MM.1S (cell line): ENCODE data around the gene MPP7.

Source experiments
- DNase-seq: peaks from one replicate; pipeline ENCODE4 v3.0.0-alpha.2; 2015
- H2AFZ ChIP-seq: fragments of 300-600 bp; sonication (generic); 2 replicates; pipeline ENCODE4 v1.6.0; 2016; ENCODE audit warnings: antibody characterized with exemption, low read length
- H3F3A ChIP-seq: fragments of 300-600 bp; sonication (generic); 2 replicates; pipeline ENCODE4 v1.6.1; 2016; ENCODE audit warnings: mild to moderate bottlenecking, antibody characterized with exemption, low read length, moderate library complexity, mixed read lengths; ENCODE audit not compliant: insufficient read depth
- H3K27ac ChIP-seq: fragments of 300-600 bp; sonication (generic); 2 replicates; pipeline ENCODE4 v1.5.1; 2016; ENCODE audit warnings: mild to moderate bottlenecking, low read length
- H3K27me3 ChIP-seq: fragments of 300-600 bp; sonication (generic); replicated peaks from 2 replicates; pipeline ENCODE4 v1.6.0; 2016; ENCODE audit warnings: low read length; ENCODE audit not compliant: insufficient read depth
- H3K36me3 ChIP-seq: fragments of 300-600 bp; sonication (generic); replicated peaks from 2 replicates; pipeline ENCODE4 v1.6.1; 2016; ENCODE audit warnings: mild to moderate bottlenecking, low read length, mixed read lengths; ENCODE audit not compliant: insufficient read depth
- H3K4me1 ChIP-seq: fragments of 300-600 bp; sonication (generic); 2 replicates; pipeline ENCODE4 v1.6.1; 2016; ENCODE audit warnings: low read length, mixed read lengths
- H3K4me2 ChIP-seq: fragments of 300-600 bp; sonication (generic); 2 replicates; pipeline ENCODE4 v1.6.0; 2016; ENCODE audit warnings: low read depth, low read length
- H3K4me3 ChIP-seq: fragments of 300-600 bp; sonication (generic); 2 replicates; pipeline ENCODE4 v1.5.1; 2016; ENCODE audit warnings: low read length, mixed read lengths
- H3K79me2 ChIP-seq: fragments of 300-600 bp; sonication (generic); 2 replicates; pipeline ENCODE4 v1.6.1; 2016; ENCODE audit warnings: mixed run types, low read length, mixed read lengths
- H3K9ac ChIP-seq: fragments of 300-600 bp; sonication (generic); 2 replicates; pipeline ENCODE4 v1.6.1; 2016; ENCODE audit warnings: low read length, mixed read lengths
- H3K9me2 ChIP-seq: fragments of 300-600 bp; sonication (generic); replicated peaks from 2 replicates; pipeline ENCODE4 v1.6.1; 2016; ENCODE audit warnings: mild to moderate bottlenecking, low read length, mixed read lengths; ENCODE audit not compliant: insufficient read depth
- H3K9me3 ChIP-seq: fragments of 300-600 bp; sonication (generic); replicated peaks from 2 replicates; pipeline ENCODE4 v1.6.1; 2016; ENCODE audit warnings: mild to moderate bottlenecking, low read length, mixed read lengths; ENCODE audit not compliant: insufficient read depth
- H4K20me1 ChIP-seq: fragments of 300-600 bp; sonication (generic); 2 replicates; pipeline ENCODE4 v1.6.1; 2016; ENCODE audit warnings: mild to moderate bottlenecking, low read length, moderate library complexity, mixed read lengths; ENCODE audit not compliant: insufficient read depth
- EZH2 ChIP-seq: fragments of 300-600 bp; sonication (generic); optimal IDR thresholded peaks from 2 replicates; pipeline ENCODE3; 2017; ENCODE audit warnings: low read depth, mild to moderate bottlenecking, antibody characterized with exemption, low read length, mixed read lengths
- EZH2phosphoT487 ChIP-seq: fragments of 300-600 bp; sonication (generic); IDR thresholded peaks from 2 replicates; pipeline ENCODE4 v1.6.1; 2018; ENCODE audit warnings: antibody characterized with exemption, low read length
- TF ChIP-seq, protein P1 (sequence below): fragments of 300-600 bp; sonication (generic); IDR thresholded peaks from 2 replicates; pipeline ENCODE4 v1.5.1; 2016; ENCODE audit warnings: antibody characterized with exemption, low read length, mixed read lengths

The MPP7 gene

DNA sequence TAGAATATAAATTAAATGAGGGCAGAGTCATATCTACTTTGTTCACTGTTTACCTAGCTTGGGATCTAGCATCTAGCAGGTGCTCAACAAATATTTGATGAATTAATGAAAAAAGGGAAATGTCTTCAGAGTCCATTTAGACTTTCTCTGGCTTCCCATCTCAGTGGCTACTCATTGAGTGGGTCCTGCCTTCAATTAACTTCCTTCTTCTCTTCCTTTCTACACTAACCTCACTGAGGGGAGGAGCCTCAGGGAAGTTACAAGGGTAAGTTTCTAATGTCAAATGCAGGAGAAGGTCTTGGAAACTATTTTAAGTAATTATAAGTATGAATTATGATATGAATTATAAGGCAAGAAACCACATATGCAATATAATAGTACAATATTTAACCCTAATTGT lies 28.2 kb upstream of the MPP7 start:
- Histone ChIP-seq H3K9ac (no peak overlapping the region), H3K27ac (no peak overlapping the region), H3K9me2 (no peaks in the 10 kb centered on the region), H3K27me3 (no peaks in the 10 kb centered on the region), H3K36me3 (no peaks in the 10 kb centered on the region), H3K4me1 (peaks cover 5% of the 10 kb centered on the region; the same call in 1 of the 2 replicates), H3K4me2 (no peak overlapping the region), H2AFZ (no peak overlapping the region), H3K9me3 (no peaks in the 10 kb centered on the region), H4K20me1 (no peaks in the 10 kb centered on the region), H3K79me2 (no peaks in the 10 kb centered on the region), H3F3A (peaks cover 4% of the 10 kb centered on the region; the same call in 1 of the 2 replicates), H3K4me3 (no peak overlapping the region)
- no peak for DNase-seq
- TF ChIP-seq EZH2phosphoT487: no peak
- TF ChIP-seq, protein P1, sequence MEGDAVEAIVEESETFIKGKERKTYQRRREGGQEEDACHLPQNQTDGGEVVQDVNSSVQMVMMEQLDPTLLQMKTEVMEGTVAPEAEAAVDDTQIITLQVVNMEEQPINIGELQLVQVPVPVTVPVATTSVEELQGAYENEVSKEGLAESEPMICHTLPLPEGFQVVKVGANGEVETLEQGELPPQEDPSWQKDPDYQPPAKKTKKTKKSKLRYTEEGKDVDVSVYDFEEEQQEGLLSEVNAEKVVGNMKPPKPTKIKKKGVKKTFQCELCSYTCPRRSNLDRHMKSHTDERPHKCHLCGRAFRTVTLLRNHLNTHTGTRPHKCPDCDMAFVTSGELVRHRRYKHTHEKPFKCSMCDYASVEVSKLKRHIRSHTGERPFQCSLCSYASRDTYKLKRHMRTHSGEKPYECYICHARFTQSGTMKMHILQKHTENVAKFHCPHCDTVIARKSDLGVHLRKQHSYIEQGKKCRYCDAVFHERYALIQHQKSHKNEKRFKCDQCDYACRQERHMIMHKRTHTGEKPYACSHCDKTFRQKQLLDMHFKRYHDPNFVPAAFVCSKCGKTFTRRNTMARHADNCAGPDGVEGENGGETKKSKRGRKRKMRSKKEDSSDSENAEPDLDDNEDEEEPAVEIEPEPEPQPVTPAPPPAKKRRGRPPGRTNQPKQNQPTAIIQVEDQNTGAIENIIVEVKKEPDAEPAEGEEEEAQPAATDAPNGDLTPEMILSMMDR: no peak
- no peak for TF ChIP-seq EZH2

DNA sequence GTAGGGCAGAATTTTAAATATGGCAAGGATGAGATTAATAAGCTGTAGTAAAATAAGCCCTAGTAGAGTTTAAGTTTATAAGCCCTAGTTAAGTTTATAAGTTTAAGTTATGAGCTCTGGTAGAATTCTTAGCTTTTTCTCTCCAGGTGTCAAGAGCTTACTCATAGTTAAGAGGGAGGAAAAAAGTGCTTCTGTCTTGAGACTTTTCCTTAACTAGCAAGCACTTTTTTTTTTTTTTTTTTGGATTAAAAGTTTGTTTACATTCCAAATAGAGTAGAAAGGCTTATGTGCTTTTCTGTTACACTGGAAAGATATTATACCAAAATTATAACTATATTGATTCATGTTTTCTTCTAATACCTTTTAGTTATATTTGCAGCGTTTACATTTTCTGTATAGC lies 25.5 kb upstream of the MPP7 start:
- no peaks in the 10 kb centered on the region for H3K36me3 ChIP-seq
- DNase-seq: no peak
- no peak for TF ChIP-seq EZH2phosphoT487
- TF ChIP-seq EZH2: no peak
- TF ChIP-seq, protein P1: no peak
- H3K27me3 ChIP-seq: no peaks in the 10 kb centered on the region
- no peaks in the 10 kb centered on the region for H4K20me1 ChIP-seq
- H2AFZ ChIP-seq: no peak overlapping the region
- no peak overlapping the region for H3K27ac ChIP-seq
- H3F3A ChIP-seq: no peaks in the 10 kb centered on the region
- no peaks in the 10 kb centered on the region for H3K4me1 ChIP-seq
- no peaks in the 10 kb centered on the region for H3K9me2 ChIP-seq
- no peaks in the 10 kb centered on the region for H3K79me2 ChIP-seq
- no peak overlapping the region for H3K9ac ChIP-seq
- no peak overlapping the region for H3K4me3 ChIP-seq
- H3K9me3 ChIP-seq: no peaks in the 10 kb centered on the region
- H3K4me2 ChIP-seq: no peak overlapping the region

- no peak overlapping the region for H3K27ac ChIP-seq
- H3K9me3 ChIP-seq: no peaks in the 10 kb centered on the region
- no peak for TF ChIP-seq EZH2
- TF ChIP-seq EZH2phosphoT487: no peak
- TF ChIP-seq, protein P1: no peak
- H3K9ac ChIP-seq: no peak overlapping the region
- DNase-seq: no peak
- H4K20me1 ChIP-seq: no peaks in the 10 kb centered on the region
- H3F3A ChIP-seq: no peaks in the 10 kb centered on the region
- no peaks in the 10 kb centered on the region for H3K36me3 ChIP-seq
- H2AFZ ChIP-seq: no peak overlapping the region
- H3K79me2 ChIP-seq: no peaks in the 10 kb centered on the region
- H3K9me2 ChIP-seq: no peaks in the 10 kb centered on the region
- H3K4me1 ChIP-seq: no peaks in the 10 kb centered on the region
- no peak overlapping the region for H3K4me2 ChIP-seq
- no peaks in the 10 kb centered on the region for H3K27me3 ChIP-seq
- no peak overlapping the region for H3K4me3 ChIP-seq
These were observed 24.6 kb upstream of the MPP7 start for GRCh38 chr10:28327491-28327880.
